Measurements from ENCODE around the gene OSBPL6.

Gene OSBPL6

DNA sequence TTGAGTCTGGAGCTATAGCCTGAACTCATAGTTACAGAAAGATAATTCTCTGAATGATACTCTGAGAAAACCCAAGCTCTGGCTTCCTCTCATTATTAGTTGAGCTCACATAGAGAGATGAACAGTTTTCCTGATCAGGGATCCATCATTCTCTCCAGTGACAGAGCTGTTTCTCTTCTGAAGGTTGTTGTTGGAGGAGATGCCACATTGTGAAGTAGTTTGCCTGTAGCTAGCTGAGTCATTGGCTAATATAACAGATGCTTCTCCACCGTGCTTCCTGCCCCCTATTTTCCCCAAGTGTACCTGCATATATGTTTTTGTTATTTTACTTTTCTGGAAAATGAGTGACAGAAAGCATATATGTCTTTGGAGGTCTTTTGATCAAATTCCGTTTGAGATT, 64.6 kb downstream of the OSBPL6 start:
- TF ChIP-seq ZFP30 (CRISPR knock-in tag; IDR thresholded peaks at IDR 0.05) (no peak), OSR1 (CRISPR knock-in tag; IDR thresholded peaks at IDR 0.05) (no peak), ESRRG (CRISPR knock-in tag; IDR thresholded peaks at IDR 0.05) (no peak), PPARA (CRISPR knock-in tag; IDR thresholded peaks at IDR 0.05; ENCODE audit: borderline replicate concordance) (no peak), TCF4 (CRISPR knock-in tag; IDR thresholded peaks at IDR 0.05; ENCODE audit: borderline replicate concordance) (no peak), GLIS3 (CRISPR knock-in tag; IDR thresholded peaks at IDR 0.05) (no peak), TOX (CRISPR knock-in tag; IDR thresholded peaks at IDR 0.05; ENCODE audit: borderline replicate concordance) (no peak), ZNF70 (CRISPR knock-in tag; IDR thresholded peaks at IDR 0.05) (no peak), CSDC2 (CRISPR knock-in tag; IDR thresholded peaks at IDR 0.05) (no peak), RARB (CRISPR knock-in tag; IDR thresholded peaks at IDR 0.05) (no peak), SNAI2 (CRISPR knock-in tag; IDR thresholded peaks at IDR 0.05) (no peak), BACH2 (CRISPR knock-in tag; IDR thresholded peaks at IDR 0.05; ENCODE audit: borderline replicate concordance) (no peak), ZC3H10 (CRISPR knock-in tag; IDR thresholded peaks at IDR 0.05) (no peak), ARNTL (CRISPR knock-in tag; IDR thresholded peaks at IDR 0.05; ENCODE audit: borderline replicate concordance, low read depth) (no peak), ISL1 (CRISPR knock-in tag; IDR thresholded peaks at IDR 0.05) (no peak)
- TF ChIP-seq, protein P1, sequence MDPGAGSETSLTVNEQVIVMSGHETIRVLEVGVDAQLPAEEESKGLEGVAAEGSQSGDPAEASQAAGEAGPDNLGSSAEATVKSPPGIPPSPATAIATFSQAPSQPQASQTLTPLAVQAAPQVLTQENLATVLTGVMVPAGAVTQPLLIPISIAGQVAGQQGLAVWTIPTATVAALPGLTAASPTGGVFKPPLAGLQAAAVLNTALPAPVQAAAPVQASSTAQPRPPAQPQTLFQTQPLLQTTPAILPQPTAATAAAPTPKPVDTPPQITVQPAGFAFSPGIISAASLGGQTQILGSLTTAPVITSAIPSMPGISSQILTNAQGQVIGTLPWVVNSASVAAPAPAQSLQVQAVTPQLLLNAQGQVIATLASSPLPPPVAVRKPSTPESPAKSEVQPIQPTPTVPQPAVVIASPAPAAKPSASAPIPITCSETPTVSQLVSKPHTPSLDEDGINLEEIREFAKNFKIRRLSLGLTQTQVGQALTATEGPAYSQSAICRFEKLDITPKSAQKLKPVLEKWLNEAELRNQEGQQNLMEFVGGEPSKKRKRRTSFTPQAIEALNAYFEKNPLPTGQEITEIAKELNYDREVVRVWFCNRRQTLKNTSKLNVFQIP (CRISPR knock-in tag; IDR thresholded peaks at IDR 0.05; ENCODE audit: borderline replicate concordance, low read depth) = no peak
- TF ChIP-seq, protein P2, sequence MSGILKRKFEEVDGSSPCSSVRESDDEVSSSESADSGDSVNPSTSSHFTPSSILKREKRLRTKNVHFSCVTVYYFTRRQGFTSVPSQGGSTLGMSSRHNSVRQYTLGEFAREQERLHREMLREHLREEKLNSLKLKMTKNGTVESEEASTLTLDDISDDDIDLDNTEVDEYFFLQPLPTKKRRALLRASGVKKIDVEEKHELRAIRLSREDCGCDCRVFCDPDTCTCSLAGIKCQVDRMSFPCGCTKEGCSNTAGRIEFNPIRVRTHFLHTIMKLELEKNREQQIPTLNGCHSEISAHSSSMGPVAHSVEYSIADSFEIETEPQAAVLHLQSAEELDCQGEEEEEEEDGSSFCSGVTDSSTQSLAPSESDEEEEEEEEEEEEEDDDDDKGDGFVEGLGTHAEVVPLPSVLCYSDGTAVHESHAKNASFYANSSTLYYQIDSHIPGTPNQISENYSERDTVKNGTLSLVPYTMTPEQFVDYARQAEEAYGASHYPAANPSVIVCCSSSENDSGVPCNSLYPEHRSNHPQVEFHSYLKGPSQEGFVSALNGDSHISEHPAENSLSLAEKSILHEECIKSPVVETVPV (CRISPR knock-in tag; IDR thresholded peaks at IDR 0.05) = no peak
- TF ChIP-seq, protein P3, sequence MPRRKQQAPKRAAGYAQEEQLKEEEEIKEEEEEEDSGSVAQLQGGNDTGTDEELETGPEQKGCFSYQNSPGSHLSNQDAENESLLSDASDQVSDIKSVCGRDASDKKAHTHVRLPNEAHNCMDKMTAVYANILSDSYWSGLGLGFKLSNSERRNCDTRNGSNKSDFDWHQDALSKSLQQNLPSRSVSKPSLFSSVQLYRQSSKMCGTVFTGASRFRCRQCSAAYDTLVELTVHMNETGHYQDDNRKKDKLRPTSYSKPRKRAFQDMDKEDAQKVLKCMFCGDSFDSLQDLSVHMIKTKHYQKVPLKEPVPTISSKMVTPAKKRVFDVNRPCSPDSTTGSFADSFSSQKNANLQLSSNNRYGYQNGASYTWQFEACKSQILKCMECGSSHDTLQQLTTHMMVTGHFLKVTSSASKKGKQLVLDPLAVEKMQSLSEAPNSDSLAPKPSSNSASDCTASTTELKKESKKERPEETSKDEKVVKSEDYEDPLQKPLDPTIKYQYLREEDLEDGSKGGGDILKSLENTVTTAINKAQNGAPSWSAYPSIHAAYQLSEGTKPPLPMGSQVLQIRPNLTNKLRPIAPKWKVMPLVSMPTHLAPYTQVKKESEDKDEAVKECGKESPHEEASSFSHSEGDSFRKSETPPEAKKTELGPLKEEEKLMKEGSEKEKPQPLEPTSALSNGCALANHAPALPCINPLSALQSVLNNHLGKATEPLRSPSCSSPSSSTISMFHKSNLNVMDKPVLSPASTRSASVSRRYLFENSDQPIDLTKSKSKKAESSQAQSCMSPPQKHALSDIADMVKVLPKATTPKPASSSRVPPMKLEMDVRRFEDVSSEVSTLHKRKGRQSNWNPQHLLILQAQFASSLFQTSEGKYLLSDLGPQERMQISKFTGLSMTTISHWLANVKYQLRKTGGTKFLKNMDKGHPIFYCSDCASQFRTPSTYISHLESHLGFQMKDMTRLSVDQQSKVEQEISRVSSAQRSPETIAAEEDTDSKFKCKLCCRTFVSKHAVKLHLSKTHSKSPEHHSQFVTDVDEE (CRISPR knock-in tag; IDR thresholded peaks at IDR 0.05) = no peak
- TF ChIP-seq, protein P4, sequence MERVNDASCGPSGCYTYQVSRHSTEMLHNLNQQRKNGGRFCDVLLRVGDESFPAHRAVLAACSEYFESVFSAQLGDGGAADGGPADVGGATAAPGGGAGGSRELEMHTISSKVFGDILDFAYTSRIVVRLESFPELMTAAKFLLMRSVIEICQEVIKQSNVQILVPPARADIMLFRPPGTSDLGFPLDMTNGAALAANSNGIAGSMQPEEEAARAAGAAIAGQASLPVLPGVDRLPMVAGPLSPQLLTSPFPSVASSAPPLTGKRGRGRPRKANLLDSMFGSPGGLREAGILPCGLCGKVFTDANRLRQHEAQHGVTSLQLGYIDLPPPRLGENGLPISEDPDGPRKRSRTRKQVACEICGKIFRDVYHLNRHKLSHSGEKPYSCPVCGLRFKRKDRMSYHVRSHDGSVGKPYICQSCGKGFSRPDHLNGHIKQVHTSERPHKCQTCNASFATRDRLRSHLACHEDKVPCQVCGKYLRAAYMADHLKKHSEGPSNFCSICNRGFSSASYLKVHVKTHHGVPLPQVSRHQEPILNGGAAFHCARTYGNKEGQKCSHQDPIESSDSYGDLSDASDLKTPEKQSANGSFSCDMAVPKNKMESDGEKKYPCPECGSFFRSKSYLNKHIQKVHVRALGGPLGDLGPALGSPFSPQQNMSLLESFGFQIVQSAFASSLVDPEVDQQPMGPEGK (CRISPR knock-in tag; IDR thresholded peaks at IDR 0.05; ENCODE audit: borderline replicate concordance) = no peak
- peak; percentile 49; the same call in 1 of the 3 replicates for ATAC-seq

DNA sequence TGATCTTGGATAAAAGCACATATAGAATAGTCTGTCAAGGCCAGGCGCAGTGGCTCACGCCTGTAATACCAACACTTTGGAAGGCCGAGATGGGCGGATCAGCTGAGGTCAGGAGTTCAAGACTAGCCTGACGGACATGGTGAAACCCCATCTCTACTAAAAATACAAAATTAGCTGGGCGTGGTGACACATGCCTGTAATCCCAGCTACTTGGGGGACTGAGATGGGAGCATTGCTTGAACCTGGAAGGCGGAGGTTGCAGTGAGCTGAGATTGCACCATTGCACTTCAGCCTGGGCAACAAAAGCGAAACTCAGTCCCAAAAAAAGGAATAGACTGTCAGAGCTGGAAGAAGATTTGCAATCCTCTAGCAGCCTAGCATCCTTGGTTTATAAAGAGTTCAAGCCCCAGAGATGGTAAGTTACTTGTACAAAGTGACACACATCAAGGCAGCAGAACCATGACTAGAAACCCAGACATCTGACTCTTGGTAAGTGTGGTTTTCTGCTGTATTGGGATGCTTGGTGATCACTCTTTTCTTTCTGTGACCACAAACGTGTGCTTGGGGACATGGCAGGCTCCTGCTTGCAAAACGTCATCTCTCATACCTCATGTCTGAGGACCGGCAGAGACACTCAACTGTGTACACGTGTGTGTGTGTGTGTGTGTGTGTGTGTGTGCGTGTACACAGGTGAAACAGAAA, 69.0 kb downstream of the OSBPL6 start:
- ATAC-seq = no peak
- TF ChIP-seq TOX (CRISPR knock-in tag; IDR thresholded peaks at IDR 0.05; ENCODE audit: borderline replicate concordance) = no peak

DNA sequence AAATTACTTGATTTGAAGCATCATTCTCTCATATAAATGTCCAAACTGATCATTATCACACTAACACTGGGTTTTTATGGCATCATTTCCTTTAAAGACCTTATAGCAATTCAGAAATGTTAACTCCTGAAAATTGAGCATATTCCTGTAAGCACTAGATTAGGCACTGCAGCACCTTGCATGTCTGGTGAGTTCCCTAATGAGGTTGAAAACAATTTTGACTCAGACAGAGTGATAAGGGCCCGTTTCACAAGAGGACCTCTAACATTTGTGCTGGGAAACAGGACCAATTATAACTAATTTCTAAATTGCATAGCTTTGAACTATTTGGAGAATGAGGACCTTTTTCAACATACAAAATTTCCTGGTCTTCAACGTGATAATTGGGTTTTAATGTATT, 69.9 kb downstream of the OSBPL6 start:
- TF ChIP-seq ZFP3 (CRISPR knock-in tag; IDR thresholded peaks at IDR 0.05) (no peak), ZNF8 (CRISPR knock-in tag; IDR thresholded peaks at IDR 0.05) (no peak), ZNF70 (CRISPR knock-in tag; IDR thresholded peaks at IDR 0.05) (no peak), CSDC2 (CRISPR knock-in tag; IDR thresholded peaks at IDR 0.05) (no peak), BACH2 (CRISPR knock-in tag; IDR thresholded peaks at IDR 0.05; ENCODE audit: borderline replicate concordance) (no peak)
- TF ChIP-seq, protein P3 (CRISPR knock-in tag; IDR thresholded peaks at IDR 0.05) = no peak
- ATAC-seq = no peak
